Measurements from ENCODE around the gene GAB3. TPM values are rescaled to one million over a fixed set of nuclear protein-coding genes. Genes with fewer than 3 reads are reported as not detected.

The GAB3 gene
- total RNA-seq, 1 experiment from 2014 or later = 0.69 TPM

DNA sequence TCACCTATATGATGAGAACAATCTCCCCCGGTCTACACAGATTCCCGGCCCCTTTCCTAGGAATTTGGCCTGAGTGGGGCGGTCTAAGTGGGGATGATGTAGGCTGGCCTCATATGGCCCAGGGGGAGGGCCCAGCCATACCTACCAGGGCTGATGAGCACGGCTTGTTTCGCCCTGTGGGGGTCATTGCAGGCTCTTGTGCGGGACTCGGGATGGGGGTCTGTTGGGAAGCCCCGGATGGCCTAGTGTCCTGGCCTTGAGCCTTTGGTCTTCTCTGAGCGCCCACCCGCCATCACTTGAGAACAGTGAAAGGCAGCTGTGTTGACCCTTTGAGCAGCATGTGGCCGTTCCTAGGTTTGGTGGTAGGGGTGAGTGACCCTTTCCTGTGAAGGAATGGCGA is 92.7 kb downstream of the GAB3 start:
- RAD21 ChIA-PET (ENCODE audit: low non-redundant PET in 1 of 2, low total read pairs in 2 of 2, uncharacterized antibody in 2 of 2, unreplicated experiment in 2 of 2) = no interaction called here
- intact Hi-C loops (cut with micrococcal nuclease) = no loop called here
- Histone ChIP-seq H3K9me3 (ENCODE audit: control insufficient read depth in 1 of 2, insufficient read depth in 1 of 2, low read depth in 1 of 2, low read length in 2 of 2) (no peaks in the 10 kb centered on the region), H3K4me2 (ENCODE audit: low read length) (no peak overlapping the region), H2AFZ (ENCODE audit: low read depth, low read length, poor library complexity, severe bottlenecking) (no peak overlapping the region), H3K36me3 (ENCODE audit: control insufficient read depth in 1 of 2, insufficient read depth in 2 of 2, low read length in 2 of 2) (no peaks in the 10 kb centered on the region), H3K27ac (ENCODE audit: low read depth, low read length) (no peak overlapping the region), H3K4me3 (replicated peaks in 1 of 2; ENCODE audit: low read depth in 1 of 2, low read length in 2 of 2) (no peak overlapping the region), H3K9ac (ENCODE audit: low read length) (no peak overlapping the region), H3K4me1 (ENCODE audit: control insufficient read depth in 1 of 2, insufficient read depth in 2 of 2, low read length in 2 of 2) (no peaks in the 10 kb centered on the region), H4K20me1 (ENCODE audit: insufficient read depth) (no peaks in the 10 kb centered on the region), H3K27me3 (ENCODE audit: insufficient read depth, low read length) (no peaks in the 10 kb centered on the region), H3K79me2 (ENCODE audit: insufficient read depth, low read length) (no peaks in the 10 kb centered on the region), H3K9me2 (ENCODE audit: insufficient read depth) (no peaks in the 10 kb centered on the region)
- CTCF ChIA-PET = no interaction called here
- BruUV-seq (replicated peaks) = no TSS peak
- no peak for DNase-seq (ENCODE audit: low read depth, low spot score)
- ATAC-seq = no peak
- TF ChIP-seq FOSL1 (IDR thresholded peaks at IDR 0.05; ENCODE audit: low read depth) (no peak), CBX3 (IDR thresholded peaks at IDR 0.05; ENCODE audit: low read depth) (no peak), JUND (IDR thresholded peaks at IDR 0.05) (no peak), YY1 (IDR thresholded peaks at IDR 0.05; ENCODE audit: extremely low read depth, insufficient replicate concordance, low read depth, low read length) (no peak), SP1 (IDR thresholded peaks at IDR 0.05; ENCODE audit: low read depth) (no peak), SIN3A (IDR thresholded peaks at IDR 0.05; ENCODE audit: low read depth) (no peak), TCF7L2 (IDR thresholded peaks at IDR 0.05; ENCODE audit: borderline replicate concordance, extremely low read depth, insufficient read depth, insufficient read length) (no peak), RAD21 (IDR thresholded peaks at IDR 0.05; ENCODE audit: low read depth) (no peak), ELF1 (IDR thresholded peaks at IDR 0.05; ENCODE audit: borderline replicate concordance, low read depth) (no peak), POLR2A (IDR thresholded peaks at IDR 0.05; ENCODE audit: borderline replicate concordance, extremely low read depth, insufficient read depth, insufficient read length) (no peak), EGR1 (IDR thresholded peaks at IDR 0.05; ENCODE audit: low read depth) (no peak), EZH2phosphoT487 (IDR thresholded peaks at IDR 0.05; ENCODE audit: borderline replicate concordance) (no peak), EZH2 (IDR thresholded peaks at IDR 0.05) (no peak), CEBPB (IDR thresholded peaks at IDR 0.05; ENCODE audit: low read depth) (no peak), POLR2AphosphoS5 (IDR thresholded peaks at IDR 0.05; ENCODE audit: low read depth, low read length) (no peak)
- TF ChIP-seq, protein P1, sequence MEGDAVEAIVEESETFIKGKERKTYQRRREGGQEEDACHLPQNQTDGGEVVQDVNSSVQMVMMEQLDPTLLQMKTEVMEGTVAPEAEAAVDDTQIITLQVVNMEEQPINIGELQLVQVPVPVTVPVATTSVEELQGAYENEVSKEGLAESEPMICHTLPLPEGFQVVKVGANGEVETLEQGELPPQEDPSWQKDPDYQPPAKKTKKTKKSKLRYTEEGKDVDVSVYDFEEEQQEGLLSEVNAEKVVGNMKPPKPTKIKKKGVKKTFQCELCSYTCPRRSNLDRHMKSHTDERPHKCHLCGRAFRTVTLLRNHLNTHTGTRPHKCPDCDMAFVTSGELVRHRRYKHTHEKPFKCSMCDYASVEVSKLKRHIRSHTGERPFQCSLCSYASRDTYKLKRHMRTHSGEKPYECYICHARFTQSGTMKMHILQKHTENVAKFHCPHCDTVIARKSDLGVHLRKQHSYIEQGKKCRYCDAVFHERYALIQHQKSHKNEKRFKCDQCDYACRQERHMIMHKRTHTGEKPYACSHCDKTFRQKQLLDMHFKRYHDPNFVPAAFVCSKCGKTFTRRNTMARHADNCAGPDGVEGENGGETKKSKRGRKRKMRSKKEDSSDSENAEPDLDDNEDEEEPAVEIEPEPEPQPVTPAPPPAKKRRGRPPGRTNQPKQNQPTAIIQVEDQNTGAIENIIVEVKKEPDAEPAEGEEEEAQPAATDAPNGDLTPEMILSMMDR (IDR thresholded peaks at IDR 0.05 in 2 of 3, conservative IDR thresholded peaks at IDR 0.05 in 1 of 3; ENCODE audit: borderline replicate concordance in 1 of 3, insufficient read depth in 1 of 3, low read depth in 2 of 3, low read length in 2 of 3) = no peak
- TF ChIP-seq, protein P2, sequence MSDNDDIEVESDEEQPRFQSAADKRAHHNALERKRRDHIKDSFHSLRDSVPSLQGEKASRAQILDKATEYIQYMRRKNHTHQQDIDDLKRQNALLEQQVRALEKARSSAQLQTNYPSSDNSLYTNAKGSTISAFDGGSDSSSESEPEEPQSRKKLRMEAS (IDR thresholded peaks at IDR 0.05) = no peak
- TF ChIP-seq, protein P3, sequence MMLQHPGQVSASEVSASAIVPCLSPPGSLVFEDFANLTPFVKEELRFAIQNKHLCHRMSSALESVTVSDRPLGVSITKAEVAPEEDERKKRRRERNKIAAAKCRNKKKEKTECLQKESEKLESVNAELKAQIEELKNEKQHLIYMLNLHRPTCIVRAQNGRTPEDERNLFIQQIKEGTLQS (IDR thresholded peaks at IDR 0.05) = no peak
- POLR2A ChIA-PET = no interaction called here

Data from HCT116 (cell line).